Hematopoietic multipotent progenitor cell treated with erythropoietin and hydrocortisone succinate and interleukin-3 and kit ligand, for 8 days (in vitro differentiated cells): ENCODE measurements around the gene RNF212.

Experiments used
- DNase-seq: peaks from one replicate; pipeline ENCODE4 v3.0.0-alpha.2; 2015

Gene RNF212

DNA sequence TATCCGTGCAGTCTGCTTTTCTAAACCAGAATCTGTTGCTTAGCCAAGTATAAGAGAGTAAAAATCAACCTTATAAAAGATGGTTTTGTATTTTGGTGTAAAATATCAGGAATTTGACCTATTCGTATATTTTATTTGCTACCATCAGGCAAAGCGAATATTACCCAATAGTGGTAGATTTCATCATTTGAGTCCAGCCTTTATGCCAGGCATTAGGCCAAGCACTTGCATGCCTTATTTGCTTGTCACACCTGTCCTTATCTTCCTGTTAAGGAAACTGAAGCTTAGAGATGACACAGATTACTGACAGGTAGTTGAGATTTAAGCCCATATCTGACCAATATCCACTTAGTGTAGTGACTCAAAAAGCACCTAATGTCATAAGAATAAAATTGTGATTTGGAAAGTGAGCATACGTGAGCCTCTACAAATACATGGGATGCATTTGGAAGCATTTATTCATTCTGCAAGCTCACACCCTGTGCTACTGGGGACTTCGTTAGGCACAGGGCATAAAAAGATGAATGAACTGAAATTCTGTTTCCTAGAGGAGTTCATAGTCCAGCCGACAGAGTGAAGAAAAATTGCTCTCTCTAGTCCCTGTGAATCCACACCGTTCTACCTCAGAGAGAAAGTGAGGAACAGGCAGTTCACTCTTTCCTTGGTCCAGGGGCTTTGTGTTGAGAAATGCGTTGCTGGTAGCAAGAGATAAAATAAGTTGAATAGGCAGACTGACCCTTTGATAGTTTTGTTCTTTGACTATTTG is 2.3 kb upstream of the RNF212 start:
- no peak for DNase-seq

GRCh38 chr4:1112821-1113182 is 562 bp downstream of the RNF212 start:
- no peak for DNase-seq

GRCh38 chr4:1112174-1112820 is 1.1 kb downstream of the RNF212 start:
- DNase-seq = no peak

DNA sequence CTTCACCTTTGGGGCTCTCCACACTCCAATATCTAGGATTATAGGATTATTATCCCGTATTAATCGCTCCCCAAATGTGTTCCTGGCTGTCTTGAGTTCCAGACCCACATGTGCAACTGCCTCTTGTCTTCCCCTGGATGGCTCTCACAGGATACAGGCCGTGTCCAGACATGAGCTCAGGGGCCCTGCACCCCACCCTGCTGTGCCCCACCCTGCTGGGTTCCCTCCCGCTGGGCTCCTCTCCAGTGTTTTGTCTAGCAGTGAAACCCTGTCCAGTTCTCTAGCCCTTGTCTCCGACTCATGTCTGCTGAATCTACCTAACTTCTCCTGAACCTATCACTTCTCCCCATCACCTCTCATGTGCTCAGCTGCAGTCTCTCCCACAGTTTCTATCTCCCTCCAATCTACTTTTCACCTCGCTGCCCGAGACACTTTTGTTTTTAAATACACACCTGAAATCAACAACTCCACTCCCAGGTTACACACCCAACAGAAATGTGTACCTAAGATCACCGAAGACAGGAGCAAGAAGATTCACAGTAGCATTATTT is 2.0 kb downstream of the RNF212 start:
- DNase-seq = no peak

GRCh38 chr4:1109898-1110506 is 3.4 kb downstream of the RNF212 start:
- DNase-seq = no peak

GRCh38 chr4:1109333-1109732 is 4.0 kb downstream of the RNF212 start:
- no peak for DNase-seq

DNA sequence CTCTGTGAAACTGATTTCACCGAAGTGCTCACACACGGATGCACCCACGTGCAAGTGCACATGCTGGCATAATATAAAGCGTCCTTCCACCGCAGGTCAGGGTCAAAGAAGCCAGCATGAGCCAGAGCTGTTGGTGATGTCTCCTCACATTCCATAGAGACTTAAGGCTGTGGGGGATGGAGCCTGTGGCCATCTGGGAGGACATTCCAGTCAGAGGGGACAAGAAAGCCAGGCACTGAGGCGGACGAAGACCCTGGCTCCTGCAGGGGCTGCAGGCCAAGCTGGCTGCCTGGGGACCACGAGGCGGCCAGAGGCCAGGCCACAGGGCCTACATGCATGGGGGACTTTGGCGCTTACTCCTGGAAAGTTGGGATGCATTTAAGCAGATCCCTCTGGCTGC is 7.7 kb downstream of the RNF212 start:
- no peak for DNase-seq

GRCh38 chr4:1105067-1105466 is 8.3 kb downstream of the RNF212 start:
- no peak for DNase-seq

GRCh38 chr4:1104647-1105046 is 8.7 kb downstream of the RNF212 start:
- DNase-seq = no peak

- DNase-seq = no peak
Observed at GRCh38 chr4:1099684-1100335, 13.6 kb downstream of the RNF212 start.

DNA sequence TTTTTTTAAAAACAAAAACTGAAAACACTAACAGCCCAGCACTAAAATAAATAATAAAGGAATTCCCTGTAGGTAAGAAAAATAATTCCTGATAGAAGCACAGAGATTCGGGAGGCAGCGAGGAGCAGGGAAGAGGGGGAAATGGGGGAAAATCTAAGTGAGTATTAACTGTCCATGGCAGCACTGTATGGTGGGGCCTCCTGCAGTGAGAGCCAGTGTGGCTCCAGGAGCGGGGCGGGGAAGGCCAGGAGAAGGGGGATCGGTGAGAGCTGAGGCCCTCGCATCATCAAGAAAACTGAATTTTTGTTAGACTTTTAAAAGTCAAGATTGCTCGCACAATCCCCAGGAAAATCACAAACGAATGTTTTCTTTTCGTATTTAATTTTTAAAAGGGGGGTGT is 14.1 kb downstream of the RNF212 start:
- DNase-seq = no peak

DNA sequence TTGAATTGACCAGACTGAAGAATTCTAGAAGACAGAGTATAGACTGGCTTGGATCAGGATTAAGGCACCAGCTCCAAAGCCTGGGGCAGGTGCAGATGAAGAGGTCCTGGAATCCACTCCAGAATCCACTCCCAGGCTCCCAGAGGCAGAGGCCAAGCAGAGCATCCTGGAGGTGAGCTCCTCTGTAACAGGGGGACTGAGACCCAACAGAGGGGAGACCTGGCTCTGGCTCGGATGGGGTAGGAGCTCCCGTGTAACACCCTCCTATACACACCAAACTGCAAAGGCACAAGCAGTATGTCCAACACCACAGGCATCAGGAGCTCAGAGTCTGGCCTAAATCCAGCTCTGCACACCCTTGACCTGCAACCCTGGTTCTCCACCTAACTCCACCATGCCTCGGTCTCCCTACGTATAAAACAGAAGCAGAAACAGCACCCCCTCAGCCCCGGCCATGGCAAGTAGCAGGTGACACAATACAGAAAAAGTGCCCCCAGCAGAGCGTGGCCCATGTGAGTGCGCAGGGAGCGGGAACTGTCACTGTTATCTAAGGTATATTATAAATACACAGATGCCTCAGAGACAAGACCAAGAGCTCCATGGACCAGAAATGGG is 14.9 kb downstream of the RNF212 start:
- no peak for DNase-seq

GRCh38 chr4:1097553-1097952 is 15.8 kb downstream of the RNF212 start:
- no peak for DNase-seq

- no peak for DNase-seq
Observed at GRCh38 chr4:1096841-1097240, 16.5 kb downstream of the RNF212 start.

DNA sequence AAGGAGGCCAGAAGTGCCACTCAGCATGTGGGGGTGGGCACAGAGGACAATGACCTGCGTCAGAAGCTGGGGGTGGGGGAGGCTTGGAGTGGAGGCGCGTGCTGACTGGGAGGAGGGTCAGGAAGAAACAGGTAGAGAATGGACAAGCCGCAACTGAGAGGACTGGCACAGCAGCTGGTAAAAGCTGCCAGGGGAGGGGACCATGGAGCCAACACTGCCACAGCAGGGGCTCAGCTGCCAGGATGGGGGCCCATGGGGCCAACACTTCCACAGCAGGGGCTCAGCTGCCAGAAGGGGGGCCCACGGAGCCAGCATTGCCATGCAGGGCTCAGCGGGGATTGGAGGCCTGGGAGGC is 19.1 kb downstream of the RNF212 start:
- DNase-seq = no peak

- no peak for DNase-seq
Observed at GRCh38 chr4:1093391-1094335, 19.7 kb downstream of the RNF212 start.

DNA sequence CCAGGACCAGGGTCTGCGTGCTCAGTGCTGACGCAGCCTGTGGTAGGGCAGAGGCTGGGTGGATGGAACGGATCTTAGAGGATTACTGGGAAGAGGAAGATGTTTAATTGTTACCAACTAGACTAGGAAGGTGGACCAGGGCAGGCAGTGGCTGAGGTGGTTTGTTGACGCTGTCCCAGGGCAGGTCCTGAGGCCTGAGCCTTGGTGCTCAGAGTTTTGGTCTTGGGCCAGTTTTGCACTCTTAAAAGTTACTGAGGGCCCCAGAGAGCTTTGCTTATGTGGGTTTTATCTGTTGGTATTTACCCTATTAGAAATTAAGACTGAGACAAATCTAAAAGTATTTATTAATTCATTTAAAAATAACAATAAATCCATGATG is 20.4 kb downstream of the RNF212 start:
- DNase-seq = no peak

DNA sequence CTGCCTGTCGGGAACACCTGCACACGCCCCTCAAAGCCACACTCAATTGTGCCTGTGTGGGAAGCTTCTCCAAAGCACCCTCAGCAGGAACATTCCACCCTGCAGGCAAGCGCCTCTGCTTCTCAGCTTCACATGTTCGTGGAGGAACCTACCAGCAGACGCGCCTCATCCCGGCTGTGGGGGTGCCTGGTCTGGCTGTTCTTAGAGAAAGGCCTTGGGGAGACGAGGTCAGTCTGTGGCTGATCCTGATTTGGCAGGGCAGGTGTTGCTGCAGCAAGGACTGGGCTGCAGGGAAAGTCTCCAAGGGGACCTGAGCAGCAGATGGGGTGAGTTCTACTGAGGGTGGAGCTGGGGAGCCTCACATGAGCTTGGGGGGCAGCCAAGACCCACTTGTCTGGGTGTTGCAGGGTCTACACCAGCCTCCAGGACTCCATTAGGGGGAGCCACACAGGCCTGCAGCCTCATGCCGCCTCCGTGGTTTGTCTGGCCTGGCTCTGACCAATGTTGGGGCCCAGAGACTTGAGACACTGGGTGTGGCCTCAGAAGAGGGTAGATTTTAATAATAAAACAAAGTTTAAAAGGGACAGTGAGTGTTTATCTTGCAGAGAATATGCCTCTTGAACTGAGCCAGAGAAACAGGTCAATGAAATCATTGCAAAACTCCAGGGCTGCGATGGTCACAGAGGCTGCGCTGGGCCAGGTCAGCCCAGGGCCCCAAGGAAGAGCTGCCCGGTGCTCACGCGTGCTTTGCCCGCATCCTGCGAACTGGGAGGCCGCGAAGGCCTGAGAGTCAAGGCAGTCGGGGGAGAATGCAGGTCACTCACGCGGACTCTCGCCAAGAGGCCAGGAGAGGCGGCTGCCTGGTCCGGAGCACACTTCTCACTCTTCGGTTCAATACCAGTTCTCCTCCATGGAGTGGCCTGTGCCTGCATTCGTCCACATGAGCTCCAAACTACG is 21.1 kb downstream of the RNF212 start:
- peak; percentile 21 for DNase-seq

DNA sequence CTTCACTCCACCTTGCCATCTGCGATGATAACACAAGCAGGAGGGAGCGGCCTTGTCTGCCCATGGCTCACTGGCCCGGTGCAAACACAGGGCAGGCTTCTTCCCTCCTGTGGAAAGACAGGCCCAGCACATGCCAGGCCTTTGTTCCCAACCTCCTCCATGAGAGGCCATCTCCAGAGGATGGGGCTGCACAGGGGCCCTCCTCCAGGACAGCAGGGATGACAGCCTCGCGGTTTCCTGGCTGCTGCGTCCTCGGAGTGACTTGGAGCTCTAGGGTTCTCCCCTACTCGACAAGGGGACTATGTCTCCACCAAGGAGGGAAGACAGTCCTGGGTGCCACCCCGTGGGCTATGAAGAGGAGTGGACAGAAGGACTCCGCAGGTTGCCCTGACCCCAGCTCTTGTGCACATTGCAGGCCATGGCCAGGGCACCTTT is 21.8 kb downstream of the RNF212 start:
- no peak for DNase-seq
